HG02870 (cell line): Measurements from ENCODE around the gene TGFB2.

Experiments used
- ATAC-seq: cut with Tn5 transposase; IDR thresholded peaks from one replicate; pipeline ENCODE4 v1.9.1; 2021; ENCODE audit warnings: mild to moderate bottlenecking, moderate library complexity; ENCODE audit not compliant: unreplicated experiment

The TGFB2 gene

GRCh38 chr1:218383681-218384080 lies 38.5 kb downstream of the TGFB2 start:
- ATAC-seq, result no peak

DNA sequence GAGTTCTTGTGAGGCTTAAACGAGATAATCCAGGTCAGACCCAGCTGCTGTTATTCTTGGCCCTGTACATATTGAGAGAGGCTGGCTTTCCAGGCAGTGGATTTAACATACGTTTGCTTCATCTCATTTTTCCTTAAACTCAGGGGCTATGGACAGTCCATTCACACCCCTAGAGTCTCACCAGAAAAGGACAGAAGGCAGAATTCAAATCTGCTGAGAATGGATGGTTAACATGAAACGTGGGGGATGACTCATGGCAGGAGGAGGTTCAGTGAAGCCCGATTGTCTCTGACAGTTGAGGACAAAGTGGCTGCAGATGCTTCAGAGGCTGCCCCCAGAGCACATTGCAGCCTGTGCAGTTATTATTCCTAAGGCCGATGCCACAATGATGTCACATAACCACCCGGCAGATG lies 39.5 kb downstream of the TGFB2 start:
- ATAC-seq, result no peak

DNA sequence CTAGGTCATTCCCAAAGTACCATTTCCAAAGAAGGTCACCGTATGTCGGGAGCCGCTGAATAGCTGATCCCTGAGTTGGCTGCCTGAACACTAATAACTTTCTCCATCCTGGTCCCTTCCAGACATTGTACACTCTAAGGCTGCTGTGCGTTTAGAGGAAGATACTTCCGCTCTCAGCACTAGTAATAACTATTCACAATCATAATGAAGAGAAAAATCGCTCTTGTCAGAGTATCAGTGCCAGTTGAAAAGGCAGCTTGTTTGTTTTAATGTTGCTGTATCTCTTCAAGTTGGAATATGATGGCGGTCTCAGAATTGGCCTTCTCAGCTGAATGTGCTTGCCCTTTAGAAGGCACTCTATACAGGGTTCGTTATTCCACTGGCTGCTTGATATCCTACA lies 43.5 kb downstream of the TGFB2 start:
- ATAC-seq, result no peak

DNA sequence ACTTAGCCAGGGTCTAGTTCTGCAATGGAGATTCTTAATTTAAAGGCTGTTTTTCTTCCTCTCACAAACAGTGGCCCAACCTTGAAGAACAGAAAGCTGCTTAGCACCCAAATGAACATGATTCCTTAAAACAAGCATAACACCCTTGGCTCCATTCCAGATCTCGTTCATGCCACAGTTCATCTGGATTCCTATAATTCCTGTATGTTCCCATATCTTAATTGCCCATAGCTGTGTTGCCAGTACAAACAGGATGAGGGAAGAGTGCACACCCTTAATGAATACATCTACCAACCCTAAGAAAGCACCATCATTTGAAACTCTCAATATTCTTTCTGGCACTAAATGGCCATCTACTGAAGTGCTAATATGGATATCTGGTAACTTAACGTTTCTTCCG lies 45.5 kb downstream of the TGFB2 start:
- no peak for ATAC-seq

GRCh38 chr1:218392780-218393179 lies 47.6 kb downstream of the TGFB2 start:
- ATAC-seq, result no peak

- no peak for ATAC-seq
These were observed 49.3 kb downstream of the TGFB2 start for GRCh38 chr1:218394416-218394815.

DNA sequence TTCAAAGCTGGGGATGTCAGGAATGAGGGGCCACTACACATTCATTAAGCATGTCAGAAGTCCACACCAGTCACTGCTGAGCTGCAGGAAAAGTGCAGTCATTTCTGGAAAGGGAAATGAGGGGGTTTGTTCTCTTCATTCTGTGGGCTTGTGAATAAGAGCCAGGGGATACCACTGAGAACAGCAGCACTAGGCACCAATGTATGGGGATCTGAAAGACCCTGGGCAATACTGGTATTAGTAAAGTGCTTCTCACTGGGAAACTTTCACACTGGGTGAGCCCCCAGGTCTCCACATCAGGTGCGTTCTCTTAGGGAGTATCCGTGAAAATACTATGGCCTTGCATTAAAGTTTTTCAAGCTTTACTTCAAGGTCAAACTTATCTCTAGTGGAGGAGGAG lies 49.9 kb downstream of the TGFB2 start:
- ATAC-seq, result no peak

DNA sequence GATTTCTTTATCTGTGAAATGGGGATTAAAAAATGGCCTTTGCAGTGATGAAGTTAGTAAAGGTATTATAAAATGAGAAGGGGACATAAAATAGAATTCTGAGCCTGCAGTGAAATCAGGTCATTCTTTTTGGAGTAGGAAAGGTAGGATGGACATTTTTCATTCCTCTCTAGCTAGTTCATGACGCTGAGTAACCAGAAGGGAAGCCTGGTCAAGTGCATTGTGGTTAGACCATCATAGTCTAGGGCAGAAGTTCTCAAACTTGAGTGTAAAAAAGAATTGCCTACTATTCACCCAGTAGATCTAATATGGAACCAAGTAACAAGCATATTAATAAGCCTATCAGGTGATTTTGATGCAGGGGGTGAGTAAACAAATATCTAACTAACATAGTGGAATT lies 50.8 kb downstream of the TGFB2 start:
- ATAC-seq, result no peak

- no peak for ATAC-seq
These were observed 52.7 kb downstream of the TGFB2 start for GRCh38 chr1:218397752-218398339.

DNA sequence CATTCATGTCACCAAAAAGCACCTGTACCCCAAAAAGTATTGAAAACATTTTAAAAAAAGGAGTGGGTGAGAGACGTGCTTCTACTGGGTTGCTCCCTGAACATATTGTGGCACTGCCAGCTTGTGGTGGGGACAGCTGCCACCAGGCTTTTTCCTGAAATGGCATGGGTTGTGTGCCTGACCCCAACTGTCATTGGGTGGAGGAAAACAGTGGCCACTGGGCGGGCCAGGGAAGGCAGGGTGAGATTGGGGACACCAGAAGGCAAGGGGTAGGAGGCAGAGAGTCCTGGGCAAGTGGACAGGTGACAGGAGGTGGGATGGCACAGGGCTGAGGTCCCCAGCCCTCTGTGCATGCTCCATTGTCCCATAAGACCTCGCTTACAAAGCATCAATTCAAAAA lies 55.5 kb downstream of the TGFB2 start:
- ATAC-seq, result no peak

DNA sequence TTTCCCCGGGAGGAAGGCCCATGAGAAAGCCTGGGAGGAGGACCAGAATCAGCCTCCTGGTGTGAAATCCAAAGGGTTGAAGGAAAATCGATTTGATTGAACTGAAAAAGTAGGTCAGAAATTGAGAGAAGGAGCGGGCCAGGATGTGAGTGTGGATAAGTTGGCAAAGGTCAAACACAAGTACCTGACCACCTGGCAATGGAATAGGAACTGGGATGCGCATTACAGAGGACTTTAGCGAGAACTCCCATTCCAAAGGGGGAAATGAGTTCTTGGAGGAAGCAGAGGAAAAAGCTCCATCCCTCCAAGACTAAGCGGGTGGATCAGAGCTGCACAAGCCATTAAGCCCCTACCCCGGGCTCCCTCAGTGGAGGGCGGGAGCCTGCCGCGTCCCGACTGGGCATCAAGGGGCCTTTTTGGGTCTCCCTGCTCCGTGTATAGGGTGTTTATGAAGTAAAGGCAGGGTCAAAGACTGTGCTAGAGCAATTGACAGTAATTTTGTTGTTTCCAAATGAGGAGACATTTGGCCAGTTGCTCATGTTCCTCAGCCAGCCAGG lies 56.4 kb downstream of the TGFB2 start:
- no peak for ATAC-seq

DNA sequence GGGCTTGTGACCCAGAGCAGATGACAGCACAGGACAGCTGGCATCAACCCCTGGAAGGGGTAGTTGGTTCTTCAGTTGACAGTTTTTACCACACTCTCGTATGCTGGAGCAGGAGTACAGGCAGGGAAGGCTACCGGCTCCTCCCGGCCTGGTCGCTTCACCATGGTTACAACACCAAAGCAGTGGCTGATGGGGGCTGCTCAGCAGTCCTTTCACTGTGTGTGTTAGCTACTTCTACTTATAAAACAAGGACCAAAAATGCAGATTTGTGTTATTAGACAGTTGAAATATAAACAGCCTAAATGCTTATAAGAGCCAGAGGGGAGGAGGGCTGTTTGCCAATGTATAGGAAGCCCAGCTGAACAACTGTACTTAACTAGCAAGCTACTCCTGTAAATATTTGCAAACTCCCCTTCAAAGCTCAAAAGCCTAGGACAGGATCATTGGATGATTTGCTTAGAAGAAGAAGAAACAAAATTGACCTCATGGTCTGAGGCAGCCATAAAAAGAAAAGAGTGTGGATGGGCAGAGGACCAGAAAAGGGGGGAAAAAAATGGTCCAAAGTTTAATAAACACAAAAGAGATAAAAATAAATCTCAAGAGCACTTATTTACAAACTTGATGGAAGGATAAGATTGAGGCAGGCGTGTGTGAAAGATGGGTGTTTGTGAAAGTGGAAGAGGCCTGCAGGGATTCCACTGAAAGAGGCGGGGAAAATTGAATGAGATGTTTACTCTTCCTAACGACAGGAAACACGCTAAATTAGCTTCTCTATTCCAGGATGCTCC lies 57.1 kb downstream of the TGFB2 start:
- no peak for ATAC-seq

DNA sequence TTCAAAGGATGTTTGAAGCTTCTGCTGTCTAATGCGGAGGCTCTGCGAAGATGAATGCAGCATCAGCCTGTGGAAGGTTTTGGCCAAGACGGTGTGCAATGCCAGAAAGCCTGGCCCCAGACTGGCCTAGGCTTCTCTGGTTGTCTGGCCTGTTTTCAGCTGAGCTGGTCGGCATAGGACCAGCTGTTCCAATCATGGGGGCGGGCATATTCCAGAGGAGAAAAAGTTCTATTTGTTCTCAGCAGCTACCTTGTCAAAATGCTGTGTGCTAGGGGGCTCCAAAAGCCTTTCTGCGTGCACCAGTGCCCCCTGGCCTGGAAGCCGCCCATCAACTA lies 57.6 kb downstream of the TGFB2 start:
- ATAC-seq, result no peak

GRCh38 chr1:218403300-218403699 lies 58.2 kb downstream of the TGFB2 start:
- no peak for ATAC-seq

DNA sequence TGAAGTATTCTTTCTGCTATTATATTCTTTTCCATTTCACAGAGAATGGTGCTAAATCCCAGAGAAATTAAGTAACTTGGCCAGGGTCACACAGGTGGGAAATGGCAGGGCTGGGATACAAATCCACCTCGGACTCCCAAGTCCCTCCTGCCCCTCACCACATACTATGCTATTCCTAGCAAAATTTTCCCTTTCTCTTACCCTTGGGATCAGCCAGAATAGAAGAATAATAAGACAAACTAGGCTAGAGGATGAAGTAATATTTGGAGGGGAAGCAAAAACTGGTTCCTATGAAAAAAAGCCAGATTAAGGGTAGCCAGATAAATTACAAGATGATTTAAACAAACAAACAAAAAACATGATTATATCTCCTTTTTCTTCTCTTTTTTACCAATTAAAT lies 62.5 kb downstream of the TGFB2 start:
- ATAC-seq, result no peak

DNA sequence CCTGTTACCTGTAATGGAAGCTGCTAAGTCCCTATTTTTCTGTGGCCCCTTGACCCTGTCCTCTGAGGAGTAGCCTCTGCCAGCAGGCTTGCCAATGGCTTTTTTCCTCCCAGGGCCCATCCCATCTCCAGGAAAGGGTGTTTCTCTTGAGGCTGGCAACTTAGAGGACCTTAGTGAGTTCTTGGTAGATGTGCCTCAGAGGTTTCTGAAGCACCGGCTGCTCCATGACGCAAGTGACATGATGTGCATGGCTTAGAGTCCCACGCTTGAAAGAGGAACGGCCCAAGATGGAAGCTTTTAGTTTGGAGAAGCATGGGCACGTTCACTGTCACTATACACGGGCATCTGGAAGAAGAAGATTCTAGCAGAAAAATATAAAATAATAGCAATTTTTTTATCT lies 63.0 kb downstream of the TGFB2 start:
- no peak for ATAC-seq

DNA sequence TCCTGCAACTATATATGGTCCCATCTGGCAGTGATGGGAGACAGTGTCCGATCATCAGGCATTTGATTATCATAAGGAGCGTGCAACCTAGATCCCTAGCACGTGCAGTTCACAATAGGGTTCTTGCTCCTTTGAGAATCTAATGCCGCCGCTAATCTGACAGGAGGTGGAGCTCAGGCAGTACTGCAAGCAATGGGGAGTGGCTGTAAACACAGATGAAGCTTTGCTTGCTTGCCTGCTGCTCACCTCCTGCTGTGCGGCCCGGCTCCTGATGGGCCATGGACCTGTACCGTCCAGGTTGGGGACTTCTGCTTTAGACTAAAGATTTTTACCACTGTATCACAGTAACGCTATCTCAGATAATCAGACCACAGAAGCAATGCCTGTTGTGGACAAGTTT lies 63.8 kb downstream of the TGFB2 start:
- no peak for ATAC-seq

GRCh38 chr1:218409946-218410510 lies 64.9 kb downstream of the TGFB2 start:
- ATAC-seq, result no peak

GRCh38 chr1:218411101-218411500 lies 66.0 kb downstream of the TGFB2 start:
- no peak for ATAC-seq

GRCh38 chr1:218412171-218412570 lies 67.0 kb downstream of the TGFB2 start:
- no peak for ATAC-seq

DNA sequence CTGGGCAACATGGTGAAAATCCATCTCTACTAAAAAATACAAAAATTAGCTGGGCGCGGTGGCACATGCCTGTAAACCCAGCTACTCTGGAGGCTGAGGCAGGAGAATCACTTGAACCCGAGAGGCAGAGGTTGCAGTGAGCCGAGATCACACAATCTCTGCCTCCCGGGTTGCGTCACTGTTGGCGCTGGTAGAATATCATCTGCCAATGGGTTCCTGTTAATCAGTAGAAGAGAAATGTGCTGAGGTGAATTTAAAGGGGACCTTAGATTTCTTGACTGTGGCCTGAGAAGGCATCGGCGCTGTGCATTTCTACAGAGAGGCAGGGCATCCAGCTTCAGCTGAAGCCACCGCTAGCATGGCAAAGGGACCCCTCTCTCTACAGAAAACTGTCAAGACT lies 68.0 kb downstream of the TGFB2 start:
- no peak for ATAC-seq

DNA sequence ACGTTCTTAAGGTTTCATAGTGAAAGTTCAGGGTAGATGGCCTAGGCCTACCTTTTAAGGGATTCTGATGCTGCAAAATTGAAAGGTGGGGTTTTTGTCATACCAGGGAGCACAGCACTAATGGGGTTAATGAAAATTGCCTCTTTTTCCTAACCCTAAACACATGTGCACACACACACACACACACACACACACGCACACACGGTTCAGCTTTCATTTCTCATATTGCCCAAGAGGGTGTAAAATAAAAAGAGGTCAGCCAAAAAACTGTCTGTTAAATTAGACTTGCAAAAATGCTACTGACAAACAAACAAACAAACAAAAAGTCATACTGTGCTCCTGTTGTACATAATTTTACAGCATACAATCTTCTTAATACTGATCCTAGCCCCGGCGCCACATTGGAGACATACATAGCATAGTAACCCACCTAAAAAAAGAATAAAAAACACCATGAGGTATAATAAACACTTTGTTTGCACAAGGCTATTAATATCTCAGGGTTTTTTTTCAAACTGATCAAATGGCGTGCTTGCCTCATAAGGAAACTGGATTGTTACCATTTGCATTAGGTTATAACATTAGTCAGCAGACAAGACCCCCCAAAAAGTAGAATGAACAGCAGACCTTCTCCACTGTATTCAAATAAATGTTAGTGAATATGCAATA lies 69.1 kb downstream of the TGFB2 start:
- no peak for ATAC-seq
